NB4 (cell line): ENCODE measurements around the gene MAPK14.

Experiments used
- CTCF ChIP-seq: IDR thresholded peaks from one replicate; pipeline ENCODE4 v1.5.1; 2012; ENCODE audit warnings: low read depth, low read length
- MAX ChIP-seq: IDR thresholded peaks from 2 replicates; pipeline ENCODE4 v1.6.1; 2011; ENCODE audit warnings: low read depth, low read length
- POLR2A ChIP-seq: IDR thresholded peaks from 2 replicates; pipeline ENCODE4 v1.6.1; 2011; ENCODE audit warnings: mild to moderate bottlenecking; ENCODE audit not compliant: insufficient read length; ENCODE audit errors: extremely low read depth

DNA sequence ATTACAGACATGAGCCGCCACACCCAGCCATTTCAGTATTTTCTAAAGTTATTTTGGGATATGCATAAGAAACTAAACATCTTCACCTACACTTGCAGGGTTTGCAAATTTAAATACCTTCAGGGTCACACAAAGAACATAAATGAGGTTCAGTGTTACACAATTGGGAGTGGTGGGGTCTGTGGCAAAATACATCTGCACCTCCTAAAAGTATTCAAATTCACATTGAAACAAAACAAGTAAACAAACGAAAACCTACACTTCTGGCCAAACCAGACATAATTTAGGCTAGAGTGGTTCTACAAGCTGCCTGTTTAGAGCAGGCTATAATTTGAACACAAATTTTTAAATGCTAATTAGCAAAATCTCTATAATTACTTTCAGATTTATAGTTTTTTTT is 34.6 kb downstream of the MAPK14 start:
- TF ChIP-seq CTCF (no peak), POLR2A (no peak), MAX (no peak)
